Measurements from ENCODE around the gene ZNG1B.
"Not testable (repeated sequence)": the region's sequence is repeated elsewhere in the genome, so short reads cannot be mapped to it uniquely, and the experiment has no call there.

ZNG1B gene

GRCh38 chr2:113504081-113504480 is 66.6 kb downstream of the ZNG1B start:
- DNase-seq: not testable (repeated sequence)

- not testable (repeated sequence) for DNase-seq
Observed at GRCh38 chr2:113507394-113508140, 70.1 kb downstream of the ZNG1B start.

GRCh38 chr2:113508187-113508586 is 70.7 kb downstream of the ZNG1B start:
- not testable (repeated sequence) for DNase-seq

GRCh38 chr2:113510913-113511312 is 73.4 kb downstream of the ZNG1B start:
- DNase-seq: not testable (repeated sequence)

- DNase-seq: not testable (repeated sequence)
Observed at GRCh38 chr2:113511859-113512258, 74.4 kb downstream of the ZNG1B start.

- not testable (repeated sequence) for DNase-seq
Observed at GRCh38 chr2:113515457-113515856, 78.0 kb downstream of the ZNG1B start.

GRCh38 chr2:113515995-113516394 is 78.5 kb downstream of the ZNG1B start:
- not testable (repeated sequence) for DNase-seq

GRCh38 chr2:113517025-113517424 is 79.5 kb downstream of the ZNG1B start:
- not testable (repeated sequence) for DNase-seq

GRCh38 chr2:113520837-113521236 is 83.3 kb downstream of the ZNG1B start:
- not testable (repeated sequence) for DNase-seq

GRCh38 chr2:113521492-113521891 is 84.0 kb downstream of the ZNG1B start:
- not testable (repeated sequence) for DNase-seq

- DNase-seq: not testable (repeated sequence)
Observed at GRCh38 chr2:113524986-113525385, 87.5 kb downstream of the ZNG1B start.

GRCh38 chr2:113527350-113528045 is 90.0 kb downstream of the ZNG1B start:
- not testable (repeated sequence) for DNase-seq

- not testable (repeated sequence) for DNase-seq
Observed at GRCh38 chr2:113528126-113528525, 90.6 kb downstream of the ZNG1B start.

GRCh38 chr2:113528904-113529303 is 91.4 kb downstream of the ZNG1B start:
- DNase-seq: not testable (repeated sequence)

GRCh38 chr2:113532991-113533390 is 95.5 kb downstream of the ZNG1B start:
- not testable (repeated sequence) for DNase-seq

GRCh38 chr2:113536573-113536972 is 99.1 kb downstream of the ZNG1B start:
- DNase-seq: not testable (repeated sequence)

GRCh38 chr2:113540834-113541203 is 103.3 kb downstream of the ZNG1B start:
- DNase-seq: not testable (repeated sequence)

- not testable (repeated sequence) for DNase-seq
Observed at GRCh38 chr2:113541204-113541975, 103.9 kb downstream of the ZNG1B start.

- DNase-seq: not testable (repeated sequence)
Observed at GRCh38 chr2:113541976-113542485, 104.5 kb downstream of the ZNG1B start.

GRCh38 chr2:113542529-113542928 is 105.0 kb downstream of the ZNG1B start:
- not testable (repeated sequence) for DNase-seq
